ENCODE measurements around the gene KCNAB2. TPM values are rescaled to one million over a fixed set of nuclear protein-coding genes. Genes with fewer than 3 reads are reported as not detected.

Gene KCNAB2
- total RNA-seq, 6 experiments from 2014 or later = 8.0 to 12.6 (median 10.7) TPM

- no peak for DNase-seq
Observed at GRCh38 chr1:6040861-6041415, 4.8 kb upstream of the KCNAB2 start.

GRCh38 chr1:6041432-6042062, 4.1 kb upstream of the KCNAB2 start:
- DNase-seq = no peak

More at GRCh38 chr1:6040861-6041415, 4.8 kb upstream of the KCNAB2 start:
- Mint-ChIP-seq H3K4me1 (ENCODE audit: low read depth) (peaks cover 9% of the 10 kb centered on the region), H3K27ac (no peak overlapping the region), H3K9me3 (no peaks in the 10 kb centered on the region), H3K36me3 (ENCODE audit: low read depth) (no peaks in the 10 kb centered on the region), H3K27me3 (ENCODE audit: insufficient read depth) (peaks cover 2% of the 10 kb centered on the region; the same call in 1 of the 2 replicates), H3K4me3 (no peak overlapping the region)
- TF ChIP-seq CTCF (IDR thresholded peaks at IDR 0.05) = no peak

DNA sequence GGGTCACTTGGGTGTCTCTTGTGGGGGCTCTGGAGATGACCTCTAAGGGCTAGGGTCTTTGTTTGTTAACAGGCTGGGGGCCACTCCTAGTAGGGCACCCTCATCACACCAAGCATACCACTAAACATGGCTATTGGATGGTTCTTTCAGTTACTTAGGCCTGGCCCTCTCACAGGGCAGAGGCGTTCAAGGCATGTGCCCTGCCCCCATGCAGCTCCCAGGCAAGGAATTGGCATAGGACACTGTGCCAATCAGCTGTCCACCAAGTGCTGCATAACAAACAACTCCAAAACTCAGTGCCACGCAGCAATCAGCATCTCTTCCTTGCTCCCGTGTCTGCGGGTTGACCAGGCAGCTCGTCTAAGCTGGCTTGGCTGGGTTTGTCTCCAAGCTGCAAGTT, 2.1 kb upstream of the KCNAB2 start:
- no peak for TF ChIP-seq CTCF (IDR thresholded peaks at IDR 0.05)
- H3K4me3 Mint-ChIP-seq = no peak overlapping the region
- H3K27ac Mint-ChIP-seq = no peak overlapping the region
- no peak for DNase-seq
- no peaks in the 10 kb centered on the region for H3K4me1 Mint-ChIP-seq (ENCODE audit: low read depth)
- no peaks in the 10 kb centered on the region for H3K9me3 Mint-ChIP-seq
- H3K36me3 Mint-ChIP-seq (ENCODE audit: low read depth) = no peaks in the 10 kb centered on the region
- H3K27me3 Mint-ChIP-seq (ENCODE audit: insufficient read depth) = peaks cover 7% of the 10 kb centered on the region

More at GRCh38 chr1:6041432-6042062, 4.1 kb upstream of the KCNAB2 start:
- Mint-ChIP-seq H3K4me3 (no peak overlapping the region), H3K9me3 (no peaks in the 10 kb centered on the region), H3K27ac (no peak overlapping the region), H3K4me1 (ENCODE audit: low read depth) (peaks cover 9% of the 10 kb centered on the region), H3K27me3 (ENCODE audit: insufficient read depth) (peaks cover 2% of the 10 kb centered on the region), H3K36me3 (ENCODE audit: low read depth) (no peaks in the 10 kb centered on the region)
- peak; percentile 84 for TF ChIP-seq CTCF (IDR thresholded peaks at IDR 0.05)

- no peak for DNase-seq
- Mint-ChIP-seq H3K9me3 (no peaks in the 10 kb centered on the region), H3K27me3 (ENCODE audit: insufficient read depth) (peaks cover 7% of the 10 kb centered on the region), H3K36me3 (ENCODE audit: low read depth) (no peaks in the 10 kb centered on the region), H3K4me3 (no peak overlapping the region), H3K27ac (no peak overlapping the region), H3K4me1 (ENCODE audit: low read depth) (no peaks in the 10 kb centered on the region)
- no peak for TF ChIP-seq CTCF (IDR thresholded peaks at IDR 0.05)
Observed at GRCh38 chr1:6044481-6045109, 1.1 kb upstream of the KCNAB2 start.

DNA sequence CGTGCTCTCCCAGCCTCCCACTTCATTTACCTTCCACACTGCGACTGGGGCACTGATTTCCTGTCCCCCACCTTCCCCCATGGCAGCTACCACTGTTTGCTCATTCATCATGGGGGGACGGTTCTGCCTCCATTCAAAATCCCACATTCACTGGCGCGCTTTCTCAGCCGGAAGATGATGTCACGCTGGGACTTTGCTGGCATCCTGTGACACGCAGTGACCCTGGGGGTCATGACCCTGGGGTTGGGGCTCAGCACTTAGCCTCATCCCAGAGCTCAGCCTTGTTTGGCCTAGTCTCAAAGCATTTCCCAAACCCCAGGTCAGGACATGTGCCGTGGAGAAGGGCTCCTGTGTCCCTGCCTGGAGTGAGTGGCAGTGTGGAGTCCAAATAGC, 582 bp upstream of the KCNAB2 start:
- Mint-ChIP-seq H3K4me1 (ENCODE audit: low read depth) (no peaks in the 10 kb centered on the region), H3K4me3 (no peak overlapping the region), H3K27me3 (ENCODE audit: insufficient read depth) (peaks cover 6% of the 10 kb centered on the region), H3K9me3 (no peaks in the 10 kb centered on the region), H3K36me3 (ENCODE audit: low read depth) (no peaks in the 10 kb centered on the region), H3K27ac (no peak overlapping the region)
- no peak for DNase-seq
- no peak for TF ChIP-seq CTCF (IDR thresholded peaks at IDR 0.05)
